ENCODE measurements around the gene KNTC1. TPM values are rescaled to one million over a fixed set of nuclear protein-coding genes. Genes with fewer than 3 reads are reported as not detected.

Gene KNTC1
- total RNA-seq, 1 donor from 2014 or later, result 8.4 TPM

DNA sequence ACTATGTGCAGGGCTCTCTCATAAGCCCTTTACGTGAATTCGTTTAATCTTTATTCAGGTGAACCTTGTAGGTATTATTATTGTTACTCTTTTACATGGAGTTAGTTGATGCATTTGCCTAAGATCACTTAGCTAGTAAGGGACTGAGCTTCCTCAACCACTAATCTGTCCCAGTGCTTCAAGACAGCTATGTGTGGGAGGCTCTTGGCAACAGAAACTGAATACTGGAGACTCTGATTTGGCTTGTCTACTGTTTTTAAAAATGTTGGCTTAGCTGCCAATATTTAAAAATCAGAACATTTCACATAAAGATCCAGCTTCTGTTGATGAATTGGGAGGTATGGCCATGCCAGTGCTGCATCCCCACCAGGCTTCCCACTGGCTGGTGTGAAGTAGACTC is 6.8 kb downstream of the KNTC1 start:
- intact Hi-C loops (cut with DNase I), result no loop called here
- H3K9me3 ChIP-seq, result no peaks in the 10 kb centered on the region
- DNase-seq, result no peak
- H3K27me3 ChIP-seq, result no peaks in the 10 kb centered on the region
- TF ChIP-seq, protein P1, sequence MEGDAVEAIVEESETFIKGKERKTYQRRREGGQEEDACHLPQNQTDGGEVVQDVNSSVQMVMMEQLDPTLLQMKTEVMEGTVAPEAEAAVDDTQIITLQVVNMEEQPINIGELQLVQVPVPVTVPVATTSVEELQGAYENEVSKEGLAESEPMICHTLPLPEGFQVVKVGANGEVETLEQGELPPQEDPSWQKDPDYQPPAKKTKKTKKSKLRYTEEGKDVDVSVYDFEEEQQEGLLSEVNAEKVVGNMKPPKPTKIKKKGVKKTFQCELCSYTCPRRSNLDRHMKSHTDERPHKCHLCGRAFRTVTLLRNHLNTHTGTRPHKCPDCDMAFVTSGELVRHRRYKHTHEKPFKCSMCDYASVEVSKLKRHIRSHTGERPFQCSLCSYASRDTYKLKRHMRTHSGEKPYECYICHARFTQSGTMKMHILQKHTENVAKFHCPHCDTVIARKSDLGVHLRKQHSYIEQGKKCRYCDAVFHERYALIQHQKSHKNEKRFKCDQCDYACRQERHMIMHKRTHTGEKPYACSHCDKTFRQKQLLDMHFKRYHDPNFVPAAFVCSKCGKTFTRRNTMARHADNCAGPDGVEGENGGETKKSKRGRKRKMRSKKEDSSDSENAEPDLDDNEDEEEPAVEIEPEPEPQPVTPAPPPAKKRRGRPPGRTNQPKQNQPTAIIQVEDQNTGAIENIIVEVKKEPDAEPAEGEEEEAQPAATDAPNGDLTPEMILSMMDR (IDR thresholded peaks at IDR 0.05), result no peak
- H3K27ac ChIP-seq, result no peak overlapping the region
- ATAC-seq, result no peak
- no peak overlapping the region for H3K4me3 ChIP-seq
- peaks cover 4% of the 10 kb centered on the region for H3K36me3 ChIP-seq
- H3K4me1 ChIP-seq, result no peaks in the 10 kb centered on the region

DNA sequence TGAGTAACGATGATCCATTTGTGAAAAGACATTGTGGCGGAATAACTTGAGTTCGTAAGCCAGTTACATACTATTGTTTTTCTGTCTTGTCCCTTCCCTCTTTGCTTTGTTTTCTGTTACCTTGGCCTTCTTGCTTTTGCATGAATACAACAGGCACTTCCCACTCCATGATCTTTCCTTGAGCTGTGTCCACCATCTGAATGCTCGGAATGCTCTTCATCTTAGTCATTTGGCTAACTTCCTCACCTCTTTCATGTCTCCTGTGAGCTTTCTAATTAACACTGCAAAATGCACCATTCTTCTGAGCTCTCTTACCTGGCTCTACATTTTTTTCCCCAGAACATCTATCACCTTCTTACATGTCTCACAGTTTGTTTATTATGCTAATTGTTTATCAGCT is 10.0 kb downstream of the KNTC1 start:
- intact Hi-C loops (cut with DNase I), result no loop called here
- Histone ChIP-seq H3K9me3 (no peaks in the 10 kb centered on the region), H3K36me3 (peaks cover 4% of the 10 kb centered on the region), H3K4me1 (no peaks in the 10 kb centered on the region), H3K27me3 (no peaks in the 10 kb centered on the region), H3K27ac (no peak overlapping the region), H3K4me3 (no peak overlapping the region)
- ATAC-seq (no peak), DNase-seq (no peak)
- TF ChIP-seq, protein P1 (IDR thresholded peaks at IDR 0.05), result no peak

GRCh38 chr12:122538496-122538895 is 11.4 kb downstream of the KNTC1 start:
- TF ChIP-seq, protein P1 (IDR thresholded peaks at IDR 0.05), result no peak
- no peaks in the 10 kb centered on the region for H3K9me3 ChIP-seq
- H3K4me3 ChIP-seq, result no peak overlapping the region
- H3K27ac ChIP-seq, result no peak overlapping the region
- intact Hi-C loops (cut with DNase I), result no loop called here
- H3K4me1 ChIP-seq, result no peaks in the 10 kb centered on the region
- H3K36me3 ChIP-seq, result peaks cover 4% of the 10 kb centered on the region
- H3K27me3 ChIP-seq, result no peaks in the 10 kb centered on the region
- ATAC-seq (no peak), DNase-seq (no peak)

GRCh38 chr12:122544537-122544936 is 17.5 kb downstream of the KNTC1 start:
- ATAC-seq (no peak), DNase-seq (no peak)
- intact Hi-C loops (cut with DNase I), result no loop called here

DNA sequence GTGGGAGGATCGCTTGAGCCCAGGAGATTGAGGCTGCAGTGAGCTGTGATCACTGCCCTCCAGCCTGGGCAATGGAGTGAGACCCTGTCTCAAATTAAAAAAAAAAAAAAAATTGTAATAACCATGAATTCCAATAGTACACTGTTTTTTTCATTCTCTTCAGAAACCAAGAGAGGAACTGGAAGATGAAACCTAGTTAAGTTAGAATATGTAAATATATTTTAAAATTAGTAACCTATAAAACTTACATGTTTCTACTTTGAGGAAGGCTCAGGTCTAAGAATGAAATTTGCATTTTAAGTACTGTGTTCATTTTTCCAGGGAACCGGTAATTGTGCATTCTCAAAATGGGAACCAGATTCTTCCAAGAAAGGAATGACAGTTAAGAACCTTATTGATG is 18.8 kb downstream of the KNTC1 start:
- ATAC-seq (no peak), DNase-seq (no peak)
- intact Hi-C loops (cut with DNase I), result no loop called here
- H3K36me3 ChIP-seq, result peaks cover 20% of the 10 kb centered on the region
- no peak overlapping the region for H3K27ac ChIP-seq
- H3K9me3 ChIP-seq, result no peaks in the 10 kb centered on the region
- TF ChIP-seq, protein P1 (IDR thresholded peaks at IDR 0.05), result no peak
- H3K27me3 ChIP-seq, result no peaks in the 10 kb centered on the region
- no peak overlapping the region for H3K4me3 ChIP-seq
- H3K4me1 ChIP-seq, result no peaks in the 10 kb centered on the region

More at GRCh38 chr12:122544537-122544936, 17.5 kb downstream of the KNTC1 start:
- Histone ChIP-seq H3K9me3 (no peaks in the 10 kb centered on the region), H3K27me3 (no peaks in the 10 kb centered on the region), H3K27ac (no peak overlapping the region), H3K36me3 (peaks cover 9% of the 10 kb centered on the region), H3K4me3 (no peak overlapping the region), H3K4me1 (no peaks in the 10 kb centered on the region)
- TF ChIP-seq, protein P1 (IDR thresholded peaks at IDR 0.05), result no peak

- TF ChIP-seq, protein P1 (IDR thresholded peaks at IDR 0.05), result no peak
- Histone ChIP-seq H3K4me1 (no peaks in the 10 kb centered on the region), H3K36me3 (peaks cover 34% of the 10 kb centered on the region), H3K4me3 (no peak overlapping the region), H3K27me3 (no peaks in the 10 kb centered on the region), H3K9me3 (no peaks in the 10 kb centered on the region), H3K27ac (no peak overlapping the region)
- DNase-seq (no peak), ATAC-seq (no peak)
- intact Hi-C loops (cut with DNase I), result no loop called here
Observed at GRCh38 chr12:122547330-122547729, 20.3 kb downstream of the KNTC1 start.
